NB4 (cell line): ENCODE results near the gene ARSI.

ENCODE experiments used
- POLR2A ChIP-seq: IDR thresholded peaks from 2 replicates; pipeline ENCODE4 v1.6.1; 2011; ENCODE audit warnings: mild to moderate bottlenecking; ENCODE audit not compliant: insufficient read length; ENCODE audit errors: extremely low read depth
- TF ChIP-seq, protein P1 (sequence below): IDR thresholded peaks from one replicate; pipeline ENCODE4 v1.5.1; 2012; ENCODE audit warnings: low read depth, low read length
- TF ChIP-seq, protein P2 (sequence below): IDR thresholded peaks from 2 replicates; pipeline ENCODE4 v1.6.1; 2011; ENCODE audit warnings: low read depth, low read length

DNA sequence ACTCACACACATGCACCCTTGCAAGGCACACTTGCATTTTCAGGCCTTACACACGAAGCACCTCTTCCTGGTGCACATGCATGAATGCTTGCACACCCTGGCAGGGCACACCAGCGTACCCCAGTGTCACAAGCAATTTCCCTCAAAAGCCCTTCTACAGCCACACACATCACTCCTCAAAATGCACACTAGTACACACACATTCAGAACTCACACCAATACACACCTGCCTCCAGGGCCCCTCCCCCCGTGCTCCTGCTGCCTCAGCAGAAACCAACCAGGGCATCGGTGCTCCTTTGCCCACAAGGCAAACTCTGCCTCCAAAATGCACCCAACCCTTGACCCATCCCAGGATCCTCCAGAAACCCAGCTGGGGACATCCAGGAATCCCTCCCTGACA is 14.3 kb downstream of the ARSI start:
- TF ChIP-seq, protein P1, sequence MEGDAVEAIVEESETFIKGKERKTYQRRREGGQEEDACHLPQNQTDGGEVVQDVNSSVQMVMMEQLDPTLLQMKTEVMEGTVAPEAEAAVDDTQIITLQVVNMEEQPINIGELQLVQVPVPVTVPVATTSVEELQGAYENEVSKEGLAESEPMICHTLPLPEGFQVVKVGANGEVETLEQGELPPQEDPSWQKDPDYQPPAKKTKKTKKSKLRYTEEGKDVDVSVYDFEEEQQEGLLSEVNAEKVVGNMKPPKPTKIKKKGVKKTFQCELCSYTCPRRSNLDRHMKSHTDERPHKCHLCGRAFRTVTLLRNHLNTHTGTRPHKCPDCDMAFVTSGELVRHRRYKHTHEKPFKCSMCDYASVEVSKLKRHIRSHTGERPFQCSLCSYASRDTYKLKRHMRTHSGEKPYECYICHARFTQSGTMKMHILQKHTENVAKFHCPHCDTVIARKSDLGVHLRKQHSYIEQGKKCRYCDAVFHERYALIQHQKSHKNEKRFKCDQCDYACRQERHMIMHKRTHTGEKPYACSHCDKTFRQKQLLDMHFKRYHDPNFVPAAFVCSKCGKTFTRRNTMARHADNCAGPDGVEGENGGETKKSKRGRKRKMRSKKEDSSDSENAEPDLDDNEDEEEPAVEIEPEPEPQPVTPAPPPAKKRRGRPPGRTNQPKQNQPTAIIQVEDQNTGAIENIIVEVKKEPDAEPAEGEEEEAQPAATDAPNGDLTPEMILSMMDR, result no peak
- TF ChIP-seq POLR2A, result no peak
- TF ChIP-seq, protein P2, sequence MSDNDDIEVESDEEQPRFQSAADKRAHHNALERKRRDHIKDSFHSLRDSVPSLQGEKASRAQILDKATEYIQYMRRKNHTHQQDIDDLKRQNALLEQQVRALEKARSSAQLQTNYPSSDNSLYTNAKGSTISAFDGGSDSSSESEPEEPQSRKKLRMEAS, result no peak
